T1000 (cell line): Measurements from ENCODE around the gene COL17A1.

Source experiments
- DNase-seq: peaks from one replicate; lab custom pipeline; 2025; ENCODE audit warnings: mixed read lengths; lab: John Stamatoyannopoulos, UW

COL17A1 gene

GRCh38 chr10:104096692-104097091 lies 11.0 kb upstream of the COL17A1 start:
- no peak for DNase-seq

- no peak for DNase-seq
Measured at GRCh38 chr10:104092749-104093148, 7.1 kb upstream of the COL17A1 start.

- DNase-seq = no peak
Measured at GRCh38 chr10:104090611-104091010, 4.9 kb upstream of the COL17A1 start.

- no peak for DNase-seq
Measured at GRCh38 chr10:104089621-104090020, 3.9 kb upstream of the COL17A1 start.

GRCh38 chr10:104088239-104088638 lies 2.6 kb upstream of the COL17A1 start:
- DNase-seq = no peak

- no peak for DNase-seq
Measured at GRCh38 chr10:104084482-104085142, 1.1 kb downstream of the COL17A1 start.

- no peak for DNase-seq
Measured at GRCh38 chr10:104081998-104082397, 3.7 kb downstream of the COL17A1 start.

- DNase-seq = no peak
Measured at GRCh38 chr10:104080762-104081161, 4.9 kb downstream of the COL17A1 start.

GRCh38 chr10:104077663-104078151 lies 8.0 kb downstream of the COL17A1 start:
- DNase-seq = no peak

GRCh38 chr10:104077247-104077646 lies 8.4 kb downstream of the COL17A1 start:
- no peak for DNase-seq

- no peak for DNase-seq
Measured at GRCh38 chr10:104076743-104077160, 8.9 kb downstream of the COL17A1 start.

GRCh38 chr10:104074505-104074904 lies 11.2 kb downstream of the COL17A1 start:
- DNase-seq = no peak

- no peak for DNase-seq
Measured at GRCh38 chr10:104072786-104073185, 12.9 kb downstream of the COL17A1 start.

GRCh38 chr10:104069613-104070012 lies 16.1 kb downstream of the COL17A1 start:
- no peak for DNase-seq

- no peak for DNase-seq
Measured at GRCh38 chr10:104067525-104067924, 18.2 kb downstream of the COL17A1 start.

GRCh38 chr10:104066945-104067344 lies 18.7 kb downstream of the COL17A1 start:
- no peak for DNase-seq

GRCh38 chr10:104065748-104066147 lies 19.9 kb downstream of the COL17A1 start:
- DNase-seq = no peak

- no peak for DNase-seq
Measured at GRCh38 chr10:104061196-104061595, 24.5 kb downstream of the COL17A1 start.

GRCh38 chr10:104059364-104059763 lies 26.3 kb downstream of the COL17A1 start:
- DNase-seq = no peak

GRCh38 chr10:104057717-104058116 lies 28.0 kb downstream of the COL17A1 start:
- DNase-seq = no peak

- DNase-seq = no peak
Measured at GRCh38 chr10:104056619-104057273, 28.9 kb downstream of the COL17A1 start.

GRCh38 chr10:104054430-104054829 lies 31.2 kb downstream of the COL17A1 start:
- DNase-seq = peak; percentile 67

- no peak for DNase-seq
Measured at GRCh38 chr10:104053201-104053600, 32.5 kb downstream of the COL17A1 start.

- DNase-seq = no peak
Measured at GRCh38 chr10:104052431-104052830, 33.2 kb downstream of the COL17A1 start.
